GM19397 (cell line): ENCODE results near the gene NT5E.
"Not testable (repeated sequence)": the region's sequence is repeated elsewhere in the genome, so short reads cannot be mapped to it uniquely, and the experiment has no call there.

Experiments
- ATAC-seq: cut with Tn5 transposase; IDR thresholded peaks from one replicate; pipeline ENCODE4 v1.9.1; 2021; ENCODE audit warnings: mild to moderate bottlenecking, moderate library complexity; ENCODE audit not compliant: unreplicated experiment

NT5E gene

DNA sequence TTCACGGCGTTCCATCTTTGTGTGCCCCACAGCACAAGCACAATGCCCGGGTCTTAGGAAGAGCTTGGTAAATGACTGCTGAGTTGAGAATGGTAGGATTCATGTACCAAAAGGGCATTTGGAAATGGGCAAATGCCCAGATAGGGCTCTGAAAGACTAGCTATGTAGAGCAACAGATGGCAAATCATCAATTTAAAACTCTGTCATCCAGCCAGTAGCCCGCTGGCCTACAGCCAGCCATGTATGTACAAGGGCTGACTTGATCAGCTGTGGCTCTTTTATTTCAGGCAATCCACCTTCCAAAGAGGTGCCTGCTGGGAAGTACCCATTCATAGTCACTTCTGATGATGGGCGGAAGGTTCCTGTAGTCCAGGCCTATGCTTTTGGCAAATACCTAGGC lies 35.1 kb downstream of the NT5E start:
- no peak for ATAC-seq

DNA sequence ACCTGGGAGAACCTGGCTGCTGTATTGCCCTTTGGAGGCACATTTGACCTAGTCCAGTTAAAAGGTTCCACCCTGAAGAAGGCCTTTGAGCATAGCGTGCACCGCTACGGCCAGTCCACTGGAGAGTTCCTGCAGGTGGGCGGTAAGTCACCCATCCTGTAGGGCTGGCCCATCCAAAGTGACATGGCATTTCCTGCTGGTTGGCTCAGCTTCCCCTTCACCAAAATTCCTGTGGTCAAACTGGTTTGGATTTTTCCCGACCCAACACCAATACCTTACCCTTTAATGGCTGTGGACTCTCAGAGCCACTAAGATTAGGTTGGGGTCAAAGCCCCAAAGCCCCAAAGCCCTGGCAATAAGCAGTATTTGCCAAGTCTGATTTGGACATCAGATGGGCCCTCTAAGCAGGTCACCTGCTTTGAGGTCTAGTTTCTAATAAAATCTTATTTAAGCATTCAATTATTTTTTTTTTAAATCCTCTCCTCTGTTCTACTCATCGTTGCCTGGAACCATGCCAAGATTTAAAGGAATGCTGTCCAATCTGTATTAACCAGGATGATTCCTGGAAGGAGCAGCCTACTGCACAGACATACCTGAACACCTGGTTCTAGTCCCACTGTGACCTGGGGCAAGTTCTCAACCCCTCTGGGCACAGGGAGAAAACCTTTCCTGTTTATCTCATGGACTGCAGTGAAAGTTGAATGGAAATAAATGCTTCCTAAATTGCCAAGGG lies 40.8 kb downstream of the NT5E start:
- ATAC-seq: no peak

DNA sequence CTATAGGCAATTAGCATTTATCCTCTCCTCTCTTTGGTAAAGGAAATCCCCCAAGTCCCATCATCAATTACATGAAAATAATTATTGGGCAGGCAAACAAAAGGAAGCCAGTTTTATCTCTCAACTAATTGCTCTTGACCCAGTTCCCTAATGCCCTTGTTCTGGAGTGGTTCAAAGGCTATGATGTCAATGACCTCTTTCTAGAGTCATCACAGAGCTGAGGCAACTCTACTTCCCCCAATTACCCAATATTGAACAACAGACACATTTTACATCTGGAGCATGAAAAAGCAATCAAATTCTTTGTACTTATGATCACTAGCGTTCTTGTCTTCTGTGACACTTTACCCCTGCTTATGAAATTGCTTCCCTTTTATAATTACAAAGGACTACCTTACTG lies 43.5 kb downstream of the NT5E start:
- ATAC-seq: no peak

DNA sequence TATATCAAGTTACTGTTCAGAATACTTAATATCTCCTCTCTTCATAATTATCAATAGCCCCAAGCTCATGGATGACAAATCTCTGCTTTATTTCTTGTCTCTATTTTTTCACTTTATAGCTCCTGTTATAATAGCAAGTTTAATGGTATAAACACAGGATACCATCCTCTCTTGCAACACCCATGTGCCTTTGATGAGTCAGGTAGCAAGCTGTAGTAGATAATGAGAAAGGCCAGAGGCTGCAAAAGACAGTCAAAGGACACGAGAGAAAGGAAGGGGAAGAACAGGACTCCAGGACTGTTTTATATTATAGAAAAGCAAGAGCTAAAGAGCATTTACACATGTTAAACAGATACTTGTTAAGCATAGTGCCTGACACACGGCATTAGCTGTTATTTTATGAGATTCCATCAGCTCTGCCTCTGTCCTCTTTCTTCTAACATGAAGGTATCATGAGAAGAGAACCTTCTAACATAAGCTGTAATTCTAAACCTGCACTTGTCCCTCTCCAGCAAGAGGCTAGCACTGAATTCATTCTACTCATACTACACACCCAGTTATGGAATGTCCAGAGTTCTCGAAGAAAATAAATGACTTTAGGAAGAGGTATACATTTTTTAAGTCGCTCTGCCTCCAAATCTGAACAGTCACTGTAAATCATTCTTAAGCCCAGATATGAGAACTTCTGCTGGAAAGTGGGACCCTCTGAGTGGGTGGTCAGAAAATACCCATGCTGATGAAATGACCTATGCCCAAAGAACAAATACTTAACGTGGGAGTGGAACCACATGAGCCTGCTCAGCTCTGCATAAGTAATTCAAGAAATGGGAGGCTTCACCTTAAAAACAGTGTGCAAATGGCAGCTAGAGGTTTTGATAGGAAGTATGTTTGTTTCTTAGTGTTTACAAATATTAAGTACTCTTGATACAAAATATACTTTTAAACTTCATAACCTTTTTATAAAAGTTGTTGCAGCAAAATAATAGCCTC lies 45.0 kb downstream of the NT5E start:
- no peak for ATAC-seq

DNA sequence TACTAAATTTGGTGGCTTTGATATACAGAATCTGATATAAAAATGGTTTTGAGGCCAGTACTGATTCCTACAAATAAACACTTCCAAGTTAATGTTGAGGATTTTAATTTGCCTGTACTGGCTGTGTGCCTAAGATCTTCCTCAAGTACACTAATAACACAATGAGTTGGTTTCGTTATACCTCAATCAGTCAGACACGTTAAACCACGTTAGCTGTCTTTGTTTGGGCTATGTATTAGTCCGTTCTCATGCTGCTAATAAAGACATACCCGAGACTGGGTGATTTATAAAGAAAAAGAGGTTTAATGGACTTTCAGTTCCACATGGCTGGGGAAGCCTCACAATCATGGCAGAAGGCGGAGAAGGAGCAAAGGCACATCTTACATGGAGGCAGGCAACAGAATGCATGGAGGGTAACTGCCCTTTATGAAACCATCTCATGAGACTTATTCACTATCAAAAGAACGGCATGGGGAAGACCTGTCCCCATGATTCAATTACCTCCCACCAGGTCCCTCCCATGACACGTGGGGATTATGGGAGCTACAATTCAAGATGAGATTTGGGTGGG lies 46.2 kb downstream of the NT5E start:
- ATAC-seq: no peak

DNA sequence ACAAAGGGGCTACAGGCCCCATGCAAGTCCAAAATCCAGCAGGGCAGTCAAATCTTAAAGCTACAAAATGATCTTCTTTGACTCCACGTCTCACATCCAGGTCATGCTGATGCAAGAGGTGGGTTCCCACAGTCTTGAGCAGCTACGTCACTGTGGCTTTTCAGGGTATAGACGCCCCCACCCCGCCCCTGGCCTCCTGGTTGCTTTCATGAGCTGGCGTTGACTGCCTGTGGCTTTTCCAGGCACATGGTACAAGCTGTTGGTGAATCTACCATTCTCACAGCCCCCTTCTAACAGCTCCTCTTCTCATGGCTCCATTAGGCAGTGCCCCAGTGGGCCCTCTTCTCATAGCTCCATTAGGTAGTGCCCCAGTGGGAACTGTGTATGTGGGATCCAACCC lies 47.0 kb downstream of the NT5E start:
- no peak for ATAC-seq

DNA sequence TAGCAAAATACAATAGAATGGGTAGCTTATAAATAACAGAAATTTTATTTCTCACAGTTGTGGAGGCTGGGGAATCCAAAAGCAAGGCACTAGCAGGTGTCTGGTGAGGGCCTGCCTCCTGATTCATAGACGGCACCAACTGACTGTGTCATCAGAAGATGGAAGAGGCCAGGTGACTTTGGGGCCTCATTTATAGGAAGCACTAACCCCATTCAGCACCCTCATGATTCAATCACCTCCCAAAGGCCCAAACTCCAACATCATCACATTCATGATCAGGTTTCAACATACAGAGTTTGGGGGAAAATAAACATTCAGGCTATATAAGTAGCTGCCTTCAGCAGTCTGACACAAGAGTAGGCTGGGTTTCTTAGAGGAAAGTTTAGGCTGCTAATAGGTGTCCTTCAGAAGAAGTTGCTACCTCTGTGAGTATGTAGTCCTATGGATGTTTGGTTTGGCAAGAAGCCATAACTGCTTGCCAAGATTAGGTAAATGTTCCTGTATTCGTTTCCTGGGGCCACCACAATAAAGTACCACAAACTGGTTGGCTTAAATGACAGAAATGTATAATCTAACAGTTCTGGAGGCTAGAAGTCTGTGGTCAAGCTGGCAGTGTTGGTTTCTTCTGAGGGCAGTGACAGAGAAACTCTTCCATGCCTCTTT lies 48.8 kb downstream of the NT5E start:
- no peak for ATAC-seq

DNA sequence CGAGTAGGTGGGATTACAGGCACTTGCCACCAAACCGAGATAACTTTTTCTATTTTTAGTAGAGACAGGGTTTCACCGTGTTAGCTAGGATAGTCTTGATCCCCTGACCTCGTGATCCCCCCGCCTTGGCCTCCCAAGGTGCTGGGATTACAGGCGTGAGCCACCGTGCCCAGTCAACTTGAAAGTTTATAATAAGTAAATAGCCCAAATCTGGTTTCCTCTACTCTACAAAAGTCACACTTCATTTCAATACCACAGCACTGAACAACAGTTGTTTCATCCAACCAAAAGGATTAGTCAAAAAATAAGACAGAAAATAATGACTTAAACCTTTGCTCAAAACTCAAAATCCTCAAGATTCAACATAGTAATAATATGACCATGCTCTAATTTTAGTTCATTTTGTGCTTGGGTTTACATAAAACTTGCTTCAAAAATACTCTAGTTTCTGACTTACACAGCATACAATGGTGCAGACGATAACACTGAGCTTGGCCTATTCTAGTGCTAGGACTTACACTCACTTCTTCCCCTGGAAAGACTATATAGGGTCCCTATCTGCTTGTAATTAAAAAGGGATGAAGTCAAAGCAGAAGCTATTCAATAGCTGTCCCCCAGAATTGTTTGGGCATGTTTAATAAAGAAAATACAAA lies 56.7 kb downstream of the NT5E start:
- no peak for ATAC-seq

DNA sequence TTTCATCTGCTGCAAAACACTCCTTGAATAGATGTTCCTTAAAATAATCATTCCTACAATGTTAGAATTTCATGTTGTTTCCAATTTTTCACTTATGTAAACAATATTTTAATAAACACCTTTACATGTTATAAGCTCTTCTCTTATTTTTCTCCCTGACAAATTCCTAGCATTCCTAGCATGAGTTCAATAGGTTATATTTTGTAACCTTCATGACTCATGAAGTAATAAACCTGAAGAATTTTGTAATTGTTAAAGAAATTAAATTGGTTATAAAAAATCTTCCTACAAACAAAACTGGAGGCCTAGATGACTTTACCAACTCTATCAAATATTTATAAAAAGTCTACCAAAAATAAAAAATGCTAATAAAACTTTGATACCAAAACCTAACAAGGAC lies 66.3 kb downstream of the NT5E start:
- no peak for ATAC-seq

DNA sequence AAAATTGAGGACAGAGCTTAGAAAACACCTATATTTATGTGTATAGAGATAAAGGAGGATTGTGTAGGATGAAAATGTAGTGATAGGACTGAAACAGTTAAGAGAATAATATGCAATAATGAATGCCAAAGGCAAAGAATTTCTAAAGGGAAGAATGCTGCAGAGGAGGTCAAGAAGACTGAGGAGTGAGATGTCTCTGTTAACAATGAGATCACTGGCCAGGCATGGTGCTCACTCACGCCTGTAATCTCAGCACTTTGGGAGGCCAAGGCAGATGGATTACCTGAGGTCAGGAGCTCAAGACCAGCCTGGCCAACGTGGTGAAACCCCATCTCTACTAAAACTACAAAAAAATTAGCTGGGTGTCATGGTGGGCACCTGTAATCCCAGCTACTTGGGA lies 74.4 kb downstream of the NT5E start:
- not testable (repeated sequence) for ATAC-seq

DNA sequence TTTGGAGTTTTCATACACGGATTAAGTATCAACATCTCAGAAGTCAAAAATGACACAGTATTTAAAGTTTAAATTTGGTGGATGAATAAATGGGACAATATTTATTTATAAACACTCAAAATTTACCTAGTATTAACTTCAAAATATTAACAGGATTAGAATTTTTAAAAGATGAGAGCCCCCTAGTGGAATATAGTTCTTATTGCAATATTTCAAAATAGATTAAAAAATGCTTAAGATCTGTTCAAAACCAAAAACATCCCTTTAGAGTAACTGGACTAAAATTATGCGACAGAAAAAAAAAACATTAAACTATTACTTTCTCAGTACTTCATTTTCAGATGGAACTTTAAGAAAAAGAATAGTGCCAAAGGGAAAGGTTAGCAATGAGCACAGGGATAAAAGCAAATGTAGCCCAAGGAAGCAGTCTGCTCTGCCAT lies 87.2 kb downstream of the NT5E start:
- ATAC-seq: no peak

DNA sequence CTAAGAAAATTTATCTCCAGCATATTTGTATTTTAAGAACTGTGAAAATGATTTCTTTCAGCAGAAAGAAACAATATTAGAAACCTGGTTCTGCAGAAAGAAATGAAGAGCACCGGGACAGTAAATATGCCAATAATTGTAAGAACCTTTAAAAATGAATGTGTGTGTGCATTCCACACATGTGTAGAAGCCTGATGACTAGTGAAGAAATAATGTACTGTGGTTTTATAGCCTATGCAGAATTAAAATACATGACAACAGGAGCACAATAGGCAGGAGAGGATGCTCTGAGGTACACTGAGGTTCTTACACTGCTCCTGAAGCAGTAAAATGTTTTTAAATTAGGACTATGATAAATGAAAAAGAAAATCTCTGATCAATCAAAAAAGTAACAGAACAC lies 94.9 kb downstream of the NT5E start:
- no peak for ATAC-seq
